ENCODE data around the gene RHBDL1.

- no peak for TF ChIP-seq POLR2A (IDR thresholded peaks at IDR 0.05)
- TF ChIP-seq CTCF (IDR thresholded peaks at IDR 0.05), result no peak
Measured at GRCh38 chr16:687499-687898, 12.0 kb downstream of the RHBDL1 start.

Measured in esophagus squamous epithelium (tissue), 4 donors.